ENCODE measurements around the gene IL6.
"Not testable (repeated sequence)": the region's sequence is repeated elsewhere in the genome, so short reads cannot be mapped to it uniquely, and the experiment has no call there.

The IL6 gene

DNA sequence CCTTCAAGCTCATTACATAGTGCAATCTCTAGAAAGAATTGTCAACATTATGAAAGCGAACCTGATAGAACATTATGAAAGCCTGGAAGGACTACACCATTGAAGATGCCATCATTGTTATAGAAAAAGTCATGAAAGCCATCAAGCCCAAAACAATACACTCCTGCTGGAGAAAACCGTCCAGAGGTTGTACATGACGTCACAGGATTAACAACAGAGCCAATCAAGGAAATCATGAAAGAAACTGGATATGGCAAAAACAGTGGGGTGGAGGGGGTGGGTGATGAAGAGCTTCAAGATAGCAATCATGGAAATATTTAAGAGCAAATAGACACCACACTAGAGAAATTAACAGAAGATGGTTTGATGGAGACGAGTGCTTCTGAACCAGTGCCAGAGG is 50.0 kb downstream of the IL6 start:
- Histone ChIP-seq H3K4me3 (ENCODE audit: insufficient read length, low read depth) (no peak overlapping the region), H3K27me3 (ENCODE audit: insufficient read depth, insufficient read length) (no peaks in the 10 kb centered on the region), H3K9me3 (ENCODE audit: insufficient read depth, low read length) (no peaks in the 10 kb centered on the region), H3K4me1 (ENCODE audit: insufficient read depth, insufficient read length) (no peaks in the 10 kb centered on the region), H3K36me3 (ENCODE audit: insufficient read depth, insufficient read length, low read length) (no peaks in the 10 kb centered on the region), H3K9ac (ENCODE audit: insufficient read length, low read depth) (no peak overlapping the region)
- no peak for TF ChIP-seq YY1 (IDR thresholded peaks at IDR 0.05; ENCODE audit: insufficient read depth, insufficient read length)
- TF ChIP-seq SUZ12 (IDR thresholded peaks at IDR 0.05; ENCODE audit: extremely low read depth, insufficient read depth, insufficient read length), result no peak
- no peak for TF ChIP-seq ZNF274 (IDR thresholded peaks at IDR 0.05; ENCODE audit: low read depth, low read length)
- DNase-seq (ENCODE audit: low read depth, low spot score), result no peak

- DNase-seq (ENCODE audit: low read depth, low spot score); H3K9me3 ChIP-seq (ENCODE audit: insufficient read depth, low read length); H3K9ac ChIP-seq (ENCODE audit: insufficient read length, low read depth); H3K27me3 ChIP-seq (ENCODE audit: insufficient read depth, insufficient read length); H3K36me3 ChIP-seq (ENCODE audit: insufficient read depth, insufficient read length, low read length); H3K4me1 ChIP-seq (ENCODE audit: insufficient read depth, insufficient read length); H3K4me3 ChIP-seq (ENCODE audit: insufficient read length, low read depth): not testable (repeated sequence)
Measured at GRCh38 chr7:22779730-22780323, 52.8 kb downstream of the IL6 start.

GRCh38 chr7:22781230-22781711 is 54.3 kb downstream of the IL6 start:
- no peaks in the 10 kb centered on the region for H3K4me1 ChIP-seq (ENCODE audit: insufficient read depth, insufficient read length)
- no peaks in the 10 kb centered on the region for H3K9me3 ChIP-seq (ENCODE audit: insufficient read depth, low read length)
- H3K27me3 ChIP-seq (ENCODE audit: insufficient read depth, insufficient read length), result no peaks in the 10 kb centered on the region
- no peak overlapping the region for H3K9ac ChIP-seq (ENCODE audit: insufficient read length, low read depth)
- no peak overlapping the region for H3K4me3 ChIP-seq (ENCODE audit: insufficient read length, low read depth)
- H3K36me3 ChIP-seq (ENCODE audit: insufficient read depth, insufficient read length, low read length), result no peaks in the 10 kb centered on the region
- DNase-seq (ENCODE audit: low read depth, low spot score), result no peak
- TF ChIP-seq YY1 (IDR thresholded peaks at IDR 0.05; ENCODE audit: insufficient read depth, insufficient read length) (no peak), SUZ12 (IDR thresholded peaks at IDR 0.05; ENCODE audit: extremely low read depth, insufficient read depth, insufficient read length) (no peak), ZNF274 (IDR thresholded peaks at IDR 0.05; ENCODE audit: low read depth, low read length) (no peak)
